HuH-7.5 (cell line): ENCODE data around the gene NPSR1.
A peak's percentile ranks its signal among the peaks of the same experiment; 100 is the strongest.
"Not testable (repeated sequence)": the region's sequence is repeated elsewhere in the genome, so short reads cannot be mapped to it uniquely, and the experiment has no call there.

Experiments used
- DNase-seq: peaks from one replicate; pipeline ENCODE4 v3.0.0; 2011; ENCODE audit warnings: low spot score

The NPSR1 gene, protein sequence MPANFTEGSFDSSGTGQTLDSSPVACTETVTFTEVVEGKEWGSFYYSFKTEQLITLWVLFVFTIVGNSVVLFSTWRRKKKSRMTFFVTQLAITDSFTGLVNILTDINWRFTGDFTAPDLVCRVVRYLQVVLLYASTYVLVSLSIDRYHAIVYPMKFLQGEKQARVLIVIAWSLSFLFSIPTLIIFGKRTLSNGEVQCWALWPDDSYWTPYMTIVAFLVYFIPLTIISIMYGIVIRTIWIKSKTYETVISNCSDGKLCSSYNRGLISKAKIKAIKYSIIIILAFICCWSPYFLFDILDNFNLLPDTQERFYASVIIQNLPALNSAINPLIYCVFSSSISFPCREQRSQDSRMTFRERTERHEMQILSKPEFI

DNA sequence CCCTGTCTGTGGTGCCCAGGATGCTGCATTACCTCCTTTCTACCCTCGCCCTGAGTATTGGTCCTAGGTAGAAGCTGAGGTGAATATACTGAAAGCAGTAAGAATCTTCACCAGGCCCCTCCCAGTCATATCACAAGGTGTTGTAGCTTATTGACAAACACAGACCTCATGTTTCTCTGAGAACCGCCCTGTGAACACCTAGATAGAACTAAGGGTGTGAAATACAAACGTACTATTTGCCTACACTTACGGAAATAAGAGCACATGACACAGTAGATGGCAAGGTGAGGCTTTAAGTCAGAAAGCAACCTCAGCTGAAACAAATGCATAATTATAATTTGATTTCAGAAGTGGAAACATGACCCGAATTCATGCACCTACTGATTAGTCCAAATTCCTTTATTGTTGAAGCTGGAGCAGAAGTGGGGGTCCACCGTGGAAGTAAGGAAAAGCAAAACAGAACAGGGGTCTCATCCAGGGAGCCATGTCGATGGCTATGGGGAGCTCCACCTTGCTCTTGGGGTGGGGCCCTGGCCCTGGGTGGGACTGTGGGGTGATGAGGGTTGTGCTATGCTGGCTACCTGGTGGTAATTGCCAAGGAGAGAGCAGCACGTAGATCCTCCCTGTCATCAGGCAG is at the start of gene NPSR1:
Gene NPSR1 (plus strand): TSS at position 587 of the 637 bp plus-strand sequence. CDS start 195 bp downstream, outside the sequence.
- DNase-seq = no peak

DNA sequence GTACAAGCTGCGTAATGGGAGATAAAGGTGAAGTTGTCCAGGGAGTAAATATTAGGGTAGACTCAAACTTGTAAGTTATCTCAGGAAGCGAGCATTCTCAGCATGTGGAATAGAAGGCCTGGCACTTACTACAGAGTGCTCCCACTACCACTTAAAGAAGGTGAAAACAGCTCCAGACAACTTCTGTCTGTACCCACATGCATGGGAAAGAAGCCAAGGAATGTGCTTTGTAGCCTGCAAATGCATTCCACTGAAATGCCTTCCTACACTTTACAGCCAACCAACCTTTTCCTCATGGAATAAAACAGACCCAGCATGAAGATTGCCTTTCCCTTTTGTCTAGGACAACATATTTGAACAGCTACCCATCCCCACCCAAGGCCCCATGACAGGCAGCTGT is 45.4 kb upstream of the NPSR1 start:
- no peak for DNase-seq

DNA sequence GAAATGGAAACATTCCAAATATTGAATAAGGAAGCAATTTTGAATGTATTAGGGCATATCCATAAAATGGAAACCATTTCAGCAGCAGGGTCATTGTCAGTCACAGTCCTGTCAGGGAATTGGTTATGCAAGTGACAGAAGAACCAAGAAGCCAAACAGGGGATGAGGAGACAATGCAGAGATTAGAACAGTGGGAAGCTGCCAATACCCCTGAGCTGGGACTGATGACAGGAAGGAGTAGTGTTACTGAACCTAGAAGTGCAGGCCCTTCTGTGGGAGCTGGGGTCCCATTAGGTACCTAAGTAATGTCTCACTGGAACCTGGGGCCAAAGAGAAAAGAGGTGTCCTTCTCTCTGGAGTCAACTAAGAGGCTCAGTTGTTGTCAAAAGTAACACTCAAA is 37.6 kb upstream of the NPSR1 start:
- no peak for DNase-seq

DNA sequence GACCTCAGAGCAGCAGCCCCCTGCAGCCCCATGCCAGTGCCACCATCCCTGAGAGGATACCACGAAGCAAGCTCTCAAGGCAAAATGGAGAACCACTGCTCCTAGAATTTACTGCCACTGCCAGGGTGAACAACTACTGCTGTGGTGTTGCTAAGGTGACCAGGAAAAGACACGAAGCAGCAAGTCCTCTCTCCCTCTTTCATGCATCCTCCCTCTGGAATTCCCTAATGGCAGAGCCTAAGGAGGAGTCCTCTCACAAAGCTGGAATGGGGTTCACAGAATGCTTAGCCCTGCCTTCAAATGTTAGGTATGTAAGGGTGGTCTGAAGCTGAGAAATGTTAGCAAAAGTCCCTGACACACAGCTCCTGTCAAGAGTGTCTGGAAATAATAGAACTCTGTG is 35.8 kb upstream of the NPSR1 start:
- no peak for DNase-seq

DNA sequence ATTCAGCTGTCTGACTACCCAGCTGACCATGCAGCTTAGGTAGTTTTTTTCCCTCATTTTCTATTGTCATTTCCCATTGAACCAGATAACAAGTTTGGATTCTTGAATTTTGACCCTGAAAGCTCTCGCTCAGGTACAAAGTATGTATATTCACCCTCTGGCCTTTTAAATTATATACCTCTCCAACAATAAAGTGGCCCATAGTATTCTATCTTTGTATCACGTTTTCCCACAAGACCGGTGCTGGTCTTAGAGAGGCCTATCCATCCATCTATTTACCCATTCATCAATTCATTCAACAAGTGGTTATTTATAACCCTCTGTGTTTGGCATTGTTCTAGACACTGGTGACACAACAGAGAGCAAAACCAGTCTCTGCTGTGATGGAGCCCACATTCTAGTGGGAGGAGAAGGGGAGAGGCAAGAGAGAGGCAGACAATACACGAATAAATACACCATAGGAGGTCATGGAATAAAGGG is 35.2 kb upstream of the NPSR1 start:
- no peak for DNase-seq

DNA sequence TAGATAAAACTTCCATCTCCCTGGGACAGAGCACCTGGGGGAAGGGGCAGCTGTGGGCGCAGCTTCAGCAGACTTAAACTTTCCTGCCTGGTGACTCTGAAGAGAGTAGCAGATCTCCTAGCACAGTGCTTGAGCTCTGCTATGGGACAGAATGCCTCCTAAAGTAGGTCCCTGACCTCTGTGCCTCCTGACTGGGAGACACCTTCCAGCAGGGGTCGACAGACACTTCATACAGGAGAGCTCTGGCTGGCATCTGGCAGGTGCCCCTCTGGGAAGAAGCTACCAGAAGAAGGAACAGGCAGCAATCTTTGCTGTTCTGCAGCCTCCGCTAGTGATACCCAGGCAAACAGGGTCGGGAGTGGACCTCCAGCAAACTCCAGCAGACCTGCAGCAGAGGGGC is 29.4 kb upstream of the NPSR1 start:
- not testable (repeated sequence) for DNase-seq

DNA sequence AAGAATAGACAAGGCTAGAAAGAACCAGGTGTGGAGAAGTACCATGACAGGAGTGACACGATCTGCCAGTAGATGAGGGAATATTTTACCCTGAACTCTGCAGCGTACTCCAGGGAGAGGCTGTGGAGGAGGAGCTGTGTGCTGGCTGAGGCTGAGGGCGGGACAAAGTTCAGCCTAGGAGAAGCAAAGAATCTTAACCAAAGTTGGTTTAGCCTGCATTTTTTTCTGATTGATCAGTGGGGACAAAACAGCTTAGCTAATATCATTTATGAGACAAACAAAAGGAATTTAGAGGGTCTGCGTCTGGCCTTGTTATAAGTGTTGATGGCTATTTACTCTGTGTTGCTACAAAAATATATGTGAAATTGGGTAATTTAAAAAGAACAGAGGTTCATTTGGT is 5.2 kb upstream of the NPSR1 start:
- no peak for DNase-seq

DNA sequence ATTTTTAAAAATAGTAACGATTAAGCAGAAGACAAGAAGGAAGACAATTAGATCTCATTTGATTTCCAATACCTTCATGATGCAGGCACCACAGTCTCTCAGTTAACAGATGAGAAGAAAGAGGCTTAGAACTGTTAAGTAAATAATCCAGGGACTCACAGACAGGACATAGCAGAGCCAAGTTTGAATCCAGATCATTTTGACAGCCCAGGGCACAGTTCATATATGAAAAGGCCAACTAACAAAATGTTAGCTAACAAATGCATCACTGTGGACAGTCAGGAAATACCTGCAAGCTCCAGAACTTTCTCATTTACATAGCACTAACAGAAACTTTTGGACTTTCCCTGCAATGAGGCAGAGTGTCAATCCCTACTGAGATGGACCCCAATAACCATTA is 4.2 kb upstream of the NPSR1 start:
- no peak for DNase-seq

DNA sequence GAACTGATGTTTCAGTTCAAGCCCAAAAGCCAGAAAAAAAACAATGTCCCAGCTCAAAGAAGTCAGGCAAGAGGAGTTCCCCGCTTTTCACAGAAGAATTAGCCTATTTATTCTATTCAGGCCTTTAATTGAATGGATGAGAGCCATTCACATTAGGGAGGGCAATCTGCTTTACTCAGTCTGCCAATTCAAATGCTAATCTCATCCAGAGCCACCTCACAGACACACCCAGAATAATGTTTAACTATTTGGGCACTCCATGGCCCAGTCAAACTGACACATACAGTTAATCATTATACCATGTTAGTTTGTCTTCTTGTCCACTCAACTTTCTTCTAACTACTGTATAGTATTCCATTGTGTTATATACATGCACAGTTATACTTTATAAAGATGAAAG is 2.6 kb upstream of the NPSR1 start:
- DNase-seq = no peak

DNA sequence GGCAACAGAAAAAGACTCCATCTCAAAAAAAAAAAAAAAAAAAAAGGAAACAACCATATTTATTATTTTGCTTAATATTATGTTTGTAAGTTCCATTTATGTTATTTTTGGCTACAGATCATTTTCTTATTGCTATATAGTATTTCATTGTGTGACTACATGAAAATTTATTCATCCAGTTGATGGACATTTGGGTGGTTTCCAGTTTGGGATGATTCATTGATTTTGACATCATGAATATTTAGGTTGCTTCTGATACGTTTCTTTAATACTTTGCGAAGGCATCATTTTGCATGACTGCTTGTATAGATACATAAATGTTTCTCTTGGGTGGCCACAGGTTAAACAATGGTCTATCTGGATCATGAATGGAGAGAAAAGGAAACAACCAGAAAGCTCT is 2.0 kb upstream of the NPSR1 start:
- no peak for DNase-seq

DNA sequence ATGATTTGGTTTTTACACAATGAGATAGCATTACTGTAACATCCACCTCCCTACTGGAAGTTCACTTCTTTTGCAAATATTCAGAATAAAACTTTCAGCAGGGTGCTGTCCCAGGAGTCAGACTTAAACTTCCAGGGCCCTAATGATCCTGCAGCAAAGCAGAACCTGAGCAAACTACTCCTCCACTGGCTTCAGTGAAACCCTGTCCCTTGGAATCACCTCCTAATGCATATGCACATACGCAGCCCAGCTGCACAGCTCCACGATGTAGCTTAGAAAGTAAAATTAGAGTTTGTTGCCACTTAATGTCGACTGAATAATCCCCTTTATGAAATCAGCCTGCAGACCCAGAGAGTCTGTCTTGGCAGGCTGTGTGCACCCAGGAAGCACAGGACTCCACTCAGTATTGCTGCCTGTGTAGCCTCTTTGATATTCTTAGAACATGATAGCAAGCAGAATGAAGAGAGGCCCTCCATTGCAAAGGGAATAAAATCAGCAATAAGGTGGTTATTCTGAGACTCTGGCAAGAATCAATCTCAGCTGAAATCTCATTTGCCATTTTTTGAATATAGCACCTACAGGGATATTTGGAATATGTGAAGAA is 1.6 kb downstream of the NPSR1 start:
- no peak for DNase-seq

DNA sequence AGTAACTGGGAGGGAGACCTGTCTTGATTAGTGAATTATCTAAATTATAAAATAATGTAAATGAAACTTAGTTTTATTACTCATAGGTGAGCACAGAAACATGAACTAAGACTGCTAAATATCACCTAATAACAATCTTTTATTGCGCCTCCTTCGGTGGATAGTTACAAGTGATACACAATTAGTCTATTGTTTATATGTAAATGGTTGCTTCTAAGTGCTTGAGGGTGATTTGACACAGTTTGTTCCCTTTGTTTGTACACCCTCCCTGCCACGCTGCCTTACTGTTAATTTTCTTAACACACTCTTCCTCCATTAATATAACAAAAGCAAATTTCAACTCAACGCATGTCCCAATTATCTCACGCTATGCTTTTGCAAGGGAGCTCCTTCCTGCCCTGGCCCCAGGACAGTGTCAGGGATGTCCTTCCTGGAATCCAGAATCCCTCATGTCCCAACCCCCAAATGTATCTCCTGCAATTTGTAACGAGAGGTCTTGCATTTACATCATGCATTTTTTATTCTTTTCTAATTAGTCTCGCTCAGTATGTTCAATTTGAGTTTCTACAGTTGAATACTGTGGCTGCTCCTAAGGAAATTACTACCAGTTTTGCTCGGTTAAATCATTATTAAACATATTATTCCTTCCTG is 4.2 kb downstream of the NPSR1 start:
- no peak for DNase-seq

DNA sequence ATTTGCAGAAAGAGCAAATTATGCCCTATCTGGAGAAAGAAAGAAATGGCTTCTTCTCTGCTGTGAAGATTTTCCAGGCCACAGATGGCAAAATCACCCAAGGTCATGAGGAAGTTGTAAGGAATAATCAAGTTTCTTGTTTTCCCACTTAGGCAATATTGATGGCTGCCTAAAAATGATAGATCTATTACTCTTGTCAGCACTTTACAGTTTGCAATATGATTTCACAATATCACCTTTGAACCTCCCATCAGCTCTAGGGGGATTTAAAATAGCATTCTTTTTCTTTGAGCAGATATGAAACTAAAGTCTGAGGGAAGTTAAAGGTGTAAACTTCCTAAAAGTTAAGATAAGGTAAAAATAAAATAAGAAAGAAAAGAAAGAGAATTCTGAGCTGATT is 6.7 kb downstream of the NPSR1 start:
- no peak for DNase-seq

DNA sequence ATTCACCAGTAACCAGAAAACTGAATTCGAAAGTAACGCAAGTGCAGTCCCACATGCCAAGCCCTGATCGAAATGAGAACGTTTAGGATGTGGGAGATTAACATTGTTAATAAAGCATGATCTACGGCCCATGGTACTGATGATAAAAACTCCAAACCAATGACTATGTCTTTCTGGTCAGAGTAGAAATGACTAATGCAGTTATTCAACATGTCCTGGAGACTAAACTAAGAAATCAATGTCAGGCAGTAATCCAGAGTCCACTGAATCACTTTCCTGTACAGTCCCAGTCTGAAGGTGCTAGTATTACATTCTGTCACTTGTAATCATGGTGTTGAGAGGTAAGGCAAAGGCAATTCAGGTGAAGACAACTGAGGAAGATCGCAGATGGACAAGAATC is 14.4 kb downstream of the NPSR1 start:
- DNase-seq = no peak

DNA sequence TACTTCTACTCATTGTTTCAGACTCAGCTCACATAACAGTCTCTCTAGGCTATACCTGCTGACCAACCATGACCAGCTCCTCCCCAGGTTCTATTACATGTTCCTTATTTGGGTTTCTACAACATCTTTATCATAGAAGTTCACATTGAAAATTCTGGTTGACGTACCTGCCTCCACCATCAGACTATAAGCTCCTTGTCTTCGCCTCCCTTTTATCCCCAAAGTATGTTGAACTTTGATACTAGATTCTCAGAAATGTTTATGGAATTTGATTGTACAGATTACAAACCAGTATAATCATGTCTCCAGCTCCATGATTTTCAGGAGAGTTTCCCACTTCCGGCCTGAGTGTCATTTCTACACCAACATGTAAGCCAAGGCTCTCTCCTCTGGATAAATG is 15.0 kb downstream of the NPSR1 start:
- no peak for DNase-seq

DNA sequence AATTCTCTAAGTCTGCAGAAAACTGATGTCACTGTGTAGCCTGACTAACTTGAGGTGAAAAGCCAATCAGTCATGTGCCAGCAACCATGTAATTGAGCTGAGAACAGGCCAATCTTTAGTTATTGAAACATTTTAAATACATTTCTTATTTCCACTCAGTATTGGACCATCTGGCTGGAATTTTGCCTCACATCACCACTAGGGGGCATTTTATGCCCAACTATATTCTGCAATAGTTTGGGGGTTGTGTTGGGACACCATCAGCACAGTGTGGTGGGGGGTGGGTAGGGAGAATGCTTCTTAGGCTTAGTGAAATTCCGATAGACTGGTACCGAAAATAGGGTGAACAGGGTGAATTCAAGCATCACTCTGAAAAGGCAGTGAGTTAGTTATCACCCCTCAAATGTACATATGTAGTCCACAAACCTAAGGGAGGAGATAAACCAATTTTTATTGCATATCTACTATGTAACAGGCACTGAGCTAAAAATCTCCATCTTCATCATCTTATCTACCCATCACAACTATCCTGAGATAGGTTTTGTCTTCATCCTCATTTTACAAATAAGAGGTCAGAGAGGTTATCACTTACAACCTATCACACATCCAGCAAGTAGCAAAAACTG is 17.8 kb downstream of the NPSR1 start:
- peak; percentile 30 for DNase-seq

DNA sequence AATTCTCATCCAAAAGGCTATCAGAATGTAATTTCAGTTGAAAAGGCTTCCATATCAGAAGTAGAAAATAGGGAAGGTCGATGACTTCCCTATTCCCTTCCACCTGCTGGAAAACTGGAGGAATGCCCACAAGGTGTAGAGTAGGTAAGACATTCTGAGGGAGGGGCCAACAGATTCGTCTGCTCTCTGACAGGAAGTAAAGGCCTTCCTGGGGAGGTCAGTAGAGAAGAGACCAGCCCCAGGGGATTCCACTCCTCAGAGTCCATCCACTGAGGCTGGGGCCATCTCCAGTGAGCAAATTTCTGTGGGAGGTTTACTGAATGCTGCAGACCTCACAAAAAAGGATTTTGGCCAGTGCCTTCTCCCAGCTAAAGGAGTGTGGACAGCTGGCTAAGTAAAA is 19.5 kb downstream of the NPSR1 start:
- DNase-seq = no peak

DNA sequence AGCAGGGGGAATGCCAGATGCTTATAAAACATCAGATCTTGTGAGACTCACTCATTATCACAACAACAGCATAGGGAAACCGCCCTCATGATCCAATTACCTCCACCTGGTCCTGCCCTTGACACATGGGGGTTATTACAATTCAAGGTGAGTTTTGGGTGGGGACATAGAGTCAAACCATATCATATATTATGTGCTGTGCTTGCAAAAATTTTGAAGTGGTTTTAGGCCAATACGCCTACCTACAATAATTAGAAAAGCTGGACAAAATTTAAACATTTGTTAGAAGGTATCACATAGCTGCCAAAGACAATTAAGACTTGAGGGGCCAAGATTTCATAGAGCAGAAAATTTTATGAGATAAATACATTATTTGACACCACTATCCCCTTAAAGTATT is 29.5 kb downstream of the NPSR1 start:
- DNase-seq = no peak

DNA sequence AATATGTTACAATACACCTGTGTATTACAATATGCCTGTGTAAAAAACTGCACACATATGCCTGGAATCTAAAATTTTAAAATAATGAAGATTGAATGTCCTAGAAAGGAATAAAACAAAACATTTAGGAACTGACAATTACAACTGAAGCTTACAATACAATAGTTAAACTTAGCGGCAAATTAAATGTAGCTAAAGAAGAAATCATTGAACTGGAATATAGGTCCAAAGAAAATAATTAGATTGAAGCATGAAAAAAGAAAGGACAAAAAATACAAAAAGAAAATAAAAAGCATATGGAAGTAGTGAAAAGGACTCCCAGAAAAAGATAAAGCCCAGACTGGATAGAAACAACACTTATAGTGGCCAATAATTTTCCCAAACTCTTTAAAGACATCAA is 38.4 kb downstream of the NPSR1 start:
- DNase-seq = no peak

DNA sequence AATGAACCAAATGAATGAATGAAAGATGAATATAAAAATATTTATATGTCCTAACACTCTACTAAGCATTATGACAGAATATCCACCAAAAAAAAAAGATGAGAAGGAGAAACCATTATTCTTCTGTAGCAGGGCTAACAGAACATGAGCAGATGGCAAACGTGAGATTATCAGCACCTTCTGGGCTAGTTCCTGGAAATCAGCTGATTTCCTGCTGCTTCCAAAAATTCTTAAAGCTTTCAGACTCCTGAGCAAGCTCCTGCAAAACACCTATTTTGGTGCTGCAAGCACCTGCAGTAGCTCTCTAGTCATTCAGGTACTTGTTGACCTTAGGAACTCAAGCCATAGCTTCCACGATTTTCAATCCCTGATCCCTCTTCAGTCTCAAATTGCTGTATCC is 51.8 kb downstream of the NPSR1 start:
- DNase-seq = no peak

DNA sequence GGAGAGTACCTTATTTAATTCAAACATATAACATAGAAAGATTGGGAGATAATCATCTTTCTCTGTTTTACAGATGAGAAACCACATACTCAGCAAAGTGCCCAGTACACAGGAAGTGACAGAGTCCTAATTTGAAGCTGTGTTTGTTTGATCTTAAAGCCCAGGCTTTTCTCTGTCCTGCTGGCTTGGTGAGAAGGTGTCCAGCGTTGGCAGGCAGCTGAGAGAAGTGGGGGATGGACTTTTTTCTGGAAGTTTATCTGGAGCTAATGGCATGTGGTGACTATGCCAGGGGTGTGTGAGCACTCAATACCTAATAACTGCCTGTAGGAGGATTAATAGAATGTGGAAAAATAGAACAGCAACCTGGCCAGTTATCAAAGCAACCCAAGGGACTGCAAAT is 60.8 kb downstream of the NPSR1 start:
- DNase-seq = no peak

DNA sequence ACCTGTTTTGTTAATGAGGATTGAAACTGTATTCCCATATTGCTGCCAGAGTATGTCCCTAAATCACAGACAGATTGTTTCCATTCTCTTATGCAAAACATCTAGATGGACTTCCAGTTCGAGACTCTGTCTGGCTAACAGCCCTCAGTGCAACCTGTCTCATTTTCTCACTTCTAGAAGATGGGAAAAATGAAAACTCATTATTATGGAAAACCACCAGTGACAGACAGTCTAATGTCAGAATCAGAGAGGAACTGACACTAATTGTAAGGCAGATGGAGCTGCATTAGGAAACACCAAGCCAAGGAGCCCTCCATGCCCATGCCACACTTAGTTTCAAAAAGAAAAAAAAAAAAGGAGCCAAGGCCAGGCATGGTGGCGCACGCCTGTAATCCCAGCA is 61.6 kb downstream of the NPSR1 start:
- no peak for DNase-seq
